NCI-H748 treated with DMSO at 0.1 percent for 48 hours (cell line): ENCODE data around the gene KCNMA1.

Source experiments
- DNase-seq: peaks from one replicate; lab custom pipeline; 2025; lab: John Stamatoyannopoulos, UW

Gene KCNMA1

GRCh38 chr10:77556990-77557601 is 80.5 kb downstream of the KCNMA1 start:
- no peak for DNase-seq

DNA sequence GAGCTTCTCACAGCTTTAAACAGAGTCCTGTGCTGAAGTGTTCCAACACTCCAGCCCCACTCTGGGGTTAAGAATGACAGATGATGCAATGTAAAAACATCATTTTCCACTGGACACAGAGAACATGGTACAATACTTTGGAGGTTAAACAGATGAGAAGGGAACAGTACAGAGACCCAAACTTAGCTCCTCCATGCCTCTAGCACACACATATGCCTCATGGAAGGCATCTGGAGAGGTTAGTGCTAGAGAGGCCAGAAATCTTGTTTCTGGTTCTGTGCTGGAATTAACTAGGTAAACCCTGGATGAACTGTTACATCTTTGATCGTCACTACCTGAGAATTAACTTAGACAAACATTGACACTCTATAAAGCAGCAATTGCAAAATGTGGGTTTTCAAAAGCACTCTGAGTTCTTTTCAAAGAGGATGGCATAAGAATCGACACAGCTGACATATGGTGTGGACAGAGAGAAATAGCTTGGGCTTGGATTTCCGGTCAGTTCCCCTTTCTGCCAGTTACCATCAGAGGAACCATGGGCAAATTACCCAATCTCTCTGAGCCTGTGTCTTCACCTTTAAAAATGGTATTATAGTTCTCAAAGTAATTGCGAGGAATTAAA is 81.9 kb downstream of the KCNMA1 start:
- DNase-seq: no peak

- DNase-seq: no peak
Observed at GRCh38 chr10:77554996-77555397, 82.6 kb downstream of the KCNMA1 start.

DNA sequence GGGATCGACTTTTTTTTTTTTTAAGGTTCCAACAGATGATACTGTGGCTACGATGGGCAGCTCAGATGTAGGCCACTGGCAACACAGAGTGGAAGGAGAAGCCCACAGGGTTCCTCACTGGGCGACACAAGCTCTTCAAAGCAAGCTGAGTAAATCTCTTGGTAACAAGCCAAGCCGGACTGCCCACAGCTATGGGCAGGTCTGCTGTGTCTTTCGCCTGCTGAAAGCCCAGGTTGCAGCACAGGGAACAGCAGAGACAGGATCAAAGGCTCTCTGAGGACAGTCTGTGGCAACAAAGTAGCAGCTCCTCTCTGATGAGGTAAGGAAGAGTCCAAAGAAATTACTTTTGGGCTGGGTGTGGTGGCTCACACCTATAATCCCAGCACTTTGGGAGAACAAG is 83.6 kb downstream of the KCNMA1 start:
- DNase-seq: no peak

GRCh38 chr10:77553311-77553710 is 84.3 kb downstream of the KCNMA1 start:
- no peak for DNase-seq

GRCh38 chr10:77552252-77552651 is 85.4 kb downstream of the KCNMA1 start:
- DNase-seq: no peak

DNA sequence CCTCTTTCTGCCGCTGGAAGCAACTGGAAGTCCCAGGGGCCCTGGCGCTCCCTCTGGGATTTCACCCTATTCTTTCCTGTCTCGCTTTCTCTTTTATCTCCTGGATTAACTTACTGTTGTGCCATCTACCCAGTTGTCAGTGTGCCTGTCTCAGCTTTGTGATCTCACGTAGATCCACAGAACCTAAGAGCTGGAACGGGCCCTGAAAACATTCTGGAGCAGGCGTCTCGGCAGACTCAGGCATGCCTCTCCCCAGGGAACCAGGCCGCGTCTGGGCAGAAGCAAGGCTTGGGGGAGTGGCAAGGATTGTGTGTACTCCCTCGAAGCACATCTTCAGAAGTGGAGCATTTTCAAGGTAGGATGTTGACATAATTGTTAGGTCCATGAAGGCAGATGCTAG is 87.2 kb downstream of the KCNMA1 start:
- no peak for DNase-seq

DNA sequence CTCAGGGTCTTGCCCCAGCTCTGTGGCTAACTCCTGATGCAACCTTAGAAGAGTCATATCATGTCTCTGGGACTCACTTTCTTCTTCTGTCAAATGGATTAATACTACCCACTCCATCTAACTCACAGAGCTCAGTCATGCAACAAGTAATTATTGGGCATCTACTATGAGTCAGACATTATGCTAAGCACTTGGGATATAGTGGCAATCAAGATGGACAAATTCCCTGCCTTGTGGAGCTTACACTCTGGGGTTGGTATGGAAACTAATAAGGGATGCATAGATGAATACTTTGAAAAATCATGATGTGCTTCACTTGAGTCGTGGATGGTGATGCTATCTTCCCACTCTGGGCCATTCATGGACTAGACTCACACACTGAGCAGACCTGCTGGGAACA is 88.9 kb downstream of the KCNMA1 start:
- no peak for DNase-seq

DNA sequence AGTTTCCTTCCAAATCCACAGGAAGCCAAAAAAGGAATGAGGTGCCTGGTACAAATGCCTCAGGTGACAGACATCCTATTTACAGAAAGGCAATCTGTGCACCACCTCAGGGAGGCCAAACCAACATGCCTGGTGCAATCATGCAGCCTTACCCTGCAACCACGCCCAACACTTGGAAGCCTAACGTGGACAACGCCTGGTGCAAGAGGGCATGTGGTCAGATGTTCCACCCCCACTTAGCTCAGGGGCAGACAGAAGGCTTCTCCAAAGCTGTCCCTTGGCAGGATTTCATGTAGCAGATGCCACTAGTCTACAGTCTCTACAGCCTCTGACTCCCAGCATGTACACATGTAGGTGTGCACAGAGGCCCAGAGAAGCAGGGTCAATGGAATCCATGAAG is 89.5 kb downstream of the KCNMA1 start:
- DNase-seq: no peak

DNA sequence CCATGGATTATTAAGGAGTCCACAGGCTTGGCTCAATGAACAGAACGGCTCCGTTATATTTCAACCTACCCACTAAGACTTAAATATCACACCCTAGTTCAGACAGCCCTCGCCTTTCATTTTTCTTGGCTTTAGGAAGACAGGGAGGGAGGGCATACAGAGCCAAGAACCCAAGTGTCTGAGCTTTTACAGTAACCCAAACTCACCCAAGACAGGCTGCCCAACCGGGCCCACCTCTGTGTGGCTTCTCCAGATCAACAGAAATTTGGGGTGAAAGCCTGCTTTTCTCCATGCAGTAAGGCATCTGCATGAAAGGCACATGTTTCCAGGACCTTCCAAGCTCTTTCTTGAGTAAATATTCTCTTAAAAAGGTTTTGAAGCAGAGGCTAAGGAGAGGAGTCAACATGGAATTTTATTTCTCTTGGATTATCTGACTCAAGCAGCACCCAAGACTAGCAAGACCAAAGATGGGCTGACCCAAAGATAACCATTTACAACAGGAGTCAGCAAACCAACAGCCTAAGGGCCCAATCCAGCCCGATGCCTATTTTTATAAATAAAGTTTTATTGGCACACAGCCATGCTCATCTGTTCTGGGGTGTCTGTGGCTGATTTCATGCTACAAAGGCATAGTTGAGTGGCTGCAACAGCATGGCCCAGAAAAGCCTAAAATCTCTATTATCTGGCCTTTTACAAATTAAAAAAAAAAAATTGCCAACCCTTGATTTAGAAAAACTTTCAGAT is 90.1 kb downstream of the KCNMA1 start:
- no peak for DNase-seq

DNA sequence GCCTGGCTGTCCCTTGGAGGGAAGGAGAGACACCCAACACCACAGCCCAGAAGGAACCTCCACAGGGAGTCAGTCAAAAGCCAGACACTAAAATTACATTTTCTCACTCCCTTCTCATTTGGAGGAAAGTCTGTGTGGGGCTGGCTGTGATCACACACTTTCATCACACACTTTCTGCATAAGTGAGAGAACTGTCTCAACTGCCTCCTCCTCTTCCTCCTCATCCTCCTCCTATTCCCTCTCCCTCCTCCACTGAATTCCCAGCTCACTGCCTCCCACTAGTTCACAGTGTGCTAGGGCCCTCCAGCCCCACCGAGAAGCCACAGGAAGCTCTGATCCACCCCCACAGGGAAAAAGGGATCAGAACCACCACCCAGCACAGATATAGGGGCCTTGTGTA is 91.6 kb downstream of the KCNMA1 start:
- no peak for DNase-seq

- no peak for DNase-seq
Observed at GRCh38 chr10:77545585-77545984, 92.0 kb downstream of the KCNMA1 start.

- DNase-seq: no peak
Observed at GRCh38 chr10:77544617-77545016, 93.0 kb downstream of the KCNMA1 start.

DNA sequence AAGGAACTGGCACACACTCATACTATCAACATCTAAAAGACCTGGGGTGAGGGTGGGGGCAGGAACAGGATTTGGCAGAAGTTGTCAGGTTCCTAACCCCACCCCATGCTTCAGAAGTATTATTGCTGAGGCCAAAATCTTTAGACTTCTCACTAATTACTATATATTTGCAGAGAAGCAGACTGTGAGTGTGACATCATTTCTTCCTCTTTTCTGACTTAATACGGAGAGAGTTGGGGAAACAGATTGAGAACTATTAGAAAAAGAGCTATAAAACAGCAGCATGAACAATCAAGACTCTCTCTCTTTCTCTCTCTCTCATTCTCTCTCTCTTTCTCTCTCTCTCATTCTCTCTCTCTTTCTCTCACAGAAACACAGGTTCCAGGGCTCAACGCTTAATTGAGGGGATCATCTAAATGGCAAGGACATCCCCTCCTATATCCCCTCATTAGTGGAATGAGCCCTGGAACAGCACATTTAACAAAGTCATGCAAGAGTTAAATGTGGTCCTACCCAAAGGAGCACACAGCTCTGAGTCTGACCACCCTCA is 94.8 kb downstream of the KCNMA1 start:
- no peak for DNase-seq

GRCh38 chr10:77541944-77542343 is 95.7 kb downstream of the KCNMA1 start:
- DNase-seq: no peak

GRCh38 chr10:77541247-77541646 is 96.4 kb downstream of the KCNMA1 start:
- DNase-seq: no peak

DNA sequence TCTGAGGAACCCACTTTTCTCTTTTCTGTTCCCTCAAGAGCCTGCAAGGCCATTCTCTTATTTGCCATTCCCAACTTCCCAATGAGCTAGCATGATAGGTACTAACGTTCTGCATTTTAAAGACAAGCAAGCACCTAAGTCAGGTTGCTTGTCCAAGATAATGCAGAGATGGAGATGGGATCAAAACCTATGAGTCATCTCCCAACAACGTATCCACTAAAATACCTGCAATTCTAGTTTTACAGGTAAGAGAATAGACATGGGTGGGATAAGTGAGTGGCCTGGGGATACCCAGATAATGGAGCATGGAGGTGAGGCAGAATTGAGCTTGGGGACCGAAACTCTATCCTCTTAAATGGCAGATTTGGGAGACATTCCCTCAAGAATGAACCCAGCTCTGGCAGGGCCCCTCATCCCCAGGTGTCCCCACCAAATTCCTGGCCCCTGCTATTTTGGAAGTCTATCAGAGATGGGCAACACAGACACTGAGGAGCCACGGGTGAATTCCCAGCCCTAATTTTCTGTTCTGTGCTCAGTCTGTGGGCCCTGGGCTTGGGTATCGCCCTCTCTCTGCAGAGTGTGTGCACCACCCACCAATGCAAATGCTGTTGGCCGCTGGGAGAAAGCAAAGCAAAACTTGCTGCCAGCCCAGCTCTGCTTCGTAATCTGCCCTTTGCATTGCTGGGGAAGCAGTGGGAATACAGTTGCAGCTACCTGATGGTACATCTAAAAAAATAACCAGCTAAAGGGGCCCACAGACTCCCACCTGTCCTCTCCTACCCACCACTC is 98.3 kb downstream of the KCNMA1 start:
- no peak for DNase-seq

GRCh38 chr10:77537720-77538373 is 99.8 kb downstream of the KCNMA1 start:
- DNase-seq: no peak

- DNase-seq: no peak
Observed at GRCh38 chr10:77537071-77537470, 100.5 kb downstream of the KCNMA1 start.

- no peak for DNase-seq
Observed at GRCh38 chr10:77533887-77534278, 103.7 kb downstream of the KCNMA1 start.

DNA sequence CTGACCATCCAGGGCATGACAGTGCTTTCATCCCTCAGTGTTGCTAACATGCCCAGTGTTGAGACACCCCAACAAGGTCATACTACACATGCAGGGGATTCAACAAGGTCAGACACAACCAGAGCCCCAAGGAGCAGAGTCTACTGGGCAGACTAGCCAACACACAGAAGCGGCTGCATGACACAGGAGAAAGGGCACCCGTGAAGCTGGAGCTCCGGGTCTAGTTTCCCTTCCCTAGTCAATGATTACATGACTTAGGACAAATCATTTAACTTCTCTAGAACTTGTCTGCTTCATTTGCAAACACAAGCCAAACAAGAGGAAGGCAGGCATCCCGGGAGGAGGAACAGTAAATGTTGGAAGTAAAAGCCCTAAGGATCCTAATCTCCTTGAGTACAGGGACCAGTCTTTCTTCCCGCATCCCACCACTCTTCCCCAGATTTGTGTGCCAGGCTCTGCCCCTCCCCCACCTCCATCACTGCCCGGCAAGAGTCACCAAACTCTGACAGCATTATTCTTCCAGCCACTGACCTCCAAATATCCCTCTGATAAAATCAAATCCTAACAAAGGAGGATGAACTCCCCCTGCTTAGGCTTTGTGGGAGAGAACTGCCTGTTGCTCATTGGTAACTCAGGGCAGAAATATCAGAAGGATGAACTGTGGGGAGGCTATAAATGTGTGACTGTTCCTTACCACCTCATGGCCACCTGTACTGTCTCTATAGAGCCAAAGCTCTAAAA is 104.3 kb downstream of the KCNMA1 start:
- no peak for DNase-seq
